ENCODE measurements around the gene COPS7A.

GRCh38 chr12:6697584-6698351 is 26.1 kb upstream of the COPS7A start:
- TF ChIP-seq CTCF (conservative IDR thresholded peaks at IDR 0.05; ENCODE audit: low read length) = peak; percentile 82
- no peak for TF ChIP-seq EZH2phosphoT487 (IDR thresholded peaks at IDR 0.05; ENCODE audit: borderline replicate concordance, low read depth, low read length)
